ENCODE data around the gene CAP1.

CAP1 gene

GRCh38 chr1:40042341-40042740 lies 1.8 kb downstream of the CAP1 start:
- H4K8ac ChIP-seq (ENCODE audit: low read length) = no peak overlapping the region
- H3K36me3 ChIP-seq (ENCODE audit: control insufficient read depth in 1 of 2, insufficient read depth in 2 of 2, low read depth in 1 of 2, low read length in 2 of 2) = peaks cover 10 to 18% of the 10 kb centered on the region in 2 experiments
- H3K14ac ChIP-seq (ENCODE audit: low read length in 2 of 2) = no peak overlapping the region
- no peak overlapping the region for H4K91ac ChIP-seq (ENCODE audit: low read length)
- no peak overlapping the region for H2BK12ac ChIP-seq (ENCODE audit: low read length in 2 of 2)
- no peak overlapping the region for H2AFZ ChIP-seq (ENCODE audit: low read depth, low read length)
- H3K23ac ChIP-seq (ENCODE audit: low read length in 2 of 2) = peak overlapping the region in 1 of 2 experiments; percentile 14
- H3K9ac ChIP-seq (ENCODE audit: low read length) = peak overlapping the region; percentile 100
- no peak overlapping the region for H2AK5ac ChIP-seq (ENCODE audit: low read length, severe bottlenecking)
- H3K4me3 ChIP-seq (ENCODE audit: insufficient read depth in 1 of 2, low read depth in 1 of 2, low read length in 2 of 2) = peak overlapping the region in 1 of 2 experiments; percentile 99
- H3K9me3 ChIP-seq (ENCODE audit: control insufficient read depth, low read length) = no peaks in the 10 kb centered on the region
- WGBS = 65% methylated on average over 4 of the region's 4 CpGs
- no peak overlapping the region for H3K18ac ChIP-seq (ENCODE audit: low read depth in 1 of 2, low read length in 2 of 2)
- H2BK15ac ChIP-seq (ENCODE audit: low read depth, poor library complexity, severe bottlenecking) = no peak overlapping the region
- H3K27me3 ChIP-seq (ENCODE audit: control insufficient read depth in 1 of 2, insufficient read depth in 1 of 2, low read length in 2 of 2) = no peaks in the 10 kb centered on the region
- peak overlapping the region; percentile 54 for H3K27ac ChIP-seq (ENCODE audit: low read length, poor library complexity, severe bottlenecking)
- H2BK120ac ChIP-seq (ENCODE audit: low read depth, low read length) = no peak overlapping the region
- H3K4me1 ChIP-seq (ENCODE audit: control insufficient read depth, insufficient read depth, low read depth, low read length) = peaks cover 12% of the 10 kb centered on the region
- H3K4me2 ChIP-seq (ENCODE audit: low read length, poor library complexity, severe bottlenecking) = peak overlapping the region; percentile 93
- H2BK5ac ChIP-seq (ENCODE audit: low read depth, low read length, poor library complexity, severe bottlenecking) = no peak overlapping the region
- H3K79me1 ChIP-seq (replicated peaks; ENCODE audit: low read length, poor library complexity, severe bottlenecking) = no peaks in the 10 kb centered on the region
- no peak overlapping the region for H3K4ac ChIP-seq (ENCODE audit: low read depth in 1 of 2, low read length in 2 of 2)
- no peak for DNase-seq

GRCh38 chr1:40044110-40044509 lies 3.6 kb downstream of the CAP1 start:
- Histone ChIP-seq H3K23ac (ENCODE audit: low read length in 2 of 2) (no peak overlapping the region), H3K14ac (ENCODE audit: low read length in 2 of 2) (no peak overlapping the region), H3K79me1 (replicated peaks; ENCODE audit: low read length, poor library complexity, severe bottlenecking) (no peaks in the 10 kb centered on the region), H3K4me2 (ENCODE audit: low read length, poor library complexity, severe bottlenecking) (no peak overlapping the region), H2BK5ac (ENCODE audit: low read depth, low read length, poor library complexity, severe bottlenecking) (no peak overlapping the region), H2AFZ (ENCODE audit: low read depth, low read length) (no peak overlapping the region), H2BK120ac (ENCODE audit: low read depth, low read length) (no peak overlapping the region), H4K91ac (ENCODE audit: low read length) (no peak overlapping the region), H3K4me3 (ENCODE audit: insufficient read depth in 1 of 2, low read depth in 1 of 2, low read length in 2 of 2) (no peak overlapping the region), H2BK15ac (ENCODE audit: low read depth, poor library complexity, severe bottlenecking) (no peak overlapping the region), H3K18ac (ENCODE audit: low read depth in 1 of 2, low read length in 2 of 2) (no peak overlapping the region), H3K9me3 (ENCODE audit: control insufficient read depth, low read length) (no peaks in the 10 kb centered on the region), H3K27ac (ENCODE audit: low read length, poor library complexity, severe bottlenecking) (no peak overlapping the region), H4K8ac (ENCODE audit: low read length) (no peak overlapping the region), H3K4me1 (ENCODE audit: control insufficient read depth, insufficient read depth, low read depth, low read length) (peaks cover 12% of the 10 kb centered on the region), H3K9ac (ENCODE audit: low read length) (peak overlapping the region; percentile 55), H3K36me3 (ENCODE audit: control insufficient read depth in 1 of 2, insufficient read depth in 2 of 2, low read depth in 1 of 2, low read length in 2 of 2) (peaks cover 12 to 29% of the 10 kb centered on the region in 2 experiments), H2BK12ac (ENCODE audit: low read length in 2 of 2) (no peak overlapping the region), H2AK5ac (ENCODE audit: low read length, severe bottlenecking) (no peak overlapping the region), H3K27me3 (ENCODE audit: control insufficient read depth in 1 of 2, insufficient read depth in 1 of 2, low read length in 2 of 2) (no peaks in the 10 kb centered on the region), H3K4ac (ENCODE audit: low read depth in 1 of 2, low read length in 2 of 2) (no peak overlapping the region)
- DNase-seq = no peak
- WGBS = 100% methylated on average over 1 of the region's 3 CpGs

GRCh38 chr1:40045182-40045581 lies 4.7 kb downstream of the CAP1 start:
- H3K18ac ChIP-seq (ENCODE audit: low read depth in 1 of 2, low read length in 2 of 2) = no peak overlapping the region
- peaks cover 14% of the 10 kb centered on the region for H3K4me1 ChIP-seq (ENCODE audit: control insufficient read depth, insufficient read depth, low read depth, low read length)
- no peak overlapping the region for H2AK5ac ChIP-seq (ENCODE audit: low read length, severe bottlenecking)
- no peak overlapping the region for H2BK12ac ChIP-seq (ENCODE audit: low read length in 2 of 2)
- H3K14ac ChIP-seq (ENCODE audit: low read length in 2 of 2) = no peak overlapping the region
- no peak overlapping the region for H2BK120ac ChIP-seq (ENCODE audit: low read depth, low read length)
- no peak overlapping the region for H3K27ac ChIP-seq (ENCODE audit: low read length, poor library complexity, severe bottlenecking)
- 95% methylated on average over 3 of the region's 4 CpGs for WGBS
- H3K9me3 ChIP-seq (ENCODE audit: control insufficient read depth, low read length) = no peaks in the 10 kb centered on the region
- no peaks in the 10 kb centered on the region for H3K27me3 ChIP-seq (ENCODE audit: control insufficient read depth in 1 of 2, insufficient read depth in 1 of 2, low read length in 2 of 2)
- H3K36me3 ChIP-seq (ENCODE audit: control insufficient read depth in 1 of 2, insufficient read depth in 2 of 2, low read depth in 1 of 2, low read length in 2 of 2) = peaks cover 12 to 29% of the 10 kb centered on the region in 2 experiments
- H2AFZ ChIP-seq (ENCODE audit: low read depth, low read length) = no peak overlapping the region
- H3K79me1 ChIP-seq (replicated peaks; ENCODE audit: low read length, poor library complexity, severe bottlenecking) = no peaks in the 10 kb centered on the region
- no peak overlapping the region for H4K8ac ChIP-seq (ENCODE audit: low read length)
- no peak overlapping the region for H3K4me3 ChIP-seq (ENCODE audit: insufficient read depth in 1 of 2, low read depth in 1 of 2, low read length in 2 of 2)
- DNase-seq = no peak
- no peak overlapping the region for H4K91ac ChIP-seq (ENCODE audit: low read length)
- no peak overlapping the region for H2BK5ac ChIP-seq (ENCODE audit: low read depth, low read length, poor library complexity, severe bottlenecking)
- H3K23ac ChIP-seq (ENCODE audit: low read length in 2 of 2) = no peak overlapping the region
- H3K9ac ChIP-seq (ENCODE audit: low read length) = no peak overlapping the region
- no peak overlapping the region for H2BK15ac ChIP-seq (ENCODE audit: low read depth, poor library complexity, severe bottlenecking)
- H3K4me2 ChIP-seq (ENCODE audit: low read length, poor library complexity, severe bottlenecking) = no peak overlapping the region
- H3K4ac ChIP-seq (ENCODE audit: low read depth in 1 of 2, low read length in 2 of 2) = no peak overlapping the region

DNA sequence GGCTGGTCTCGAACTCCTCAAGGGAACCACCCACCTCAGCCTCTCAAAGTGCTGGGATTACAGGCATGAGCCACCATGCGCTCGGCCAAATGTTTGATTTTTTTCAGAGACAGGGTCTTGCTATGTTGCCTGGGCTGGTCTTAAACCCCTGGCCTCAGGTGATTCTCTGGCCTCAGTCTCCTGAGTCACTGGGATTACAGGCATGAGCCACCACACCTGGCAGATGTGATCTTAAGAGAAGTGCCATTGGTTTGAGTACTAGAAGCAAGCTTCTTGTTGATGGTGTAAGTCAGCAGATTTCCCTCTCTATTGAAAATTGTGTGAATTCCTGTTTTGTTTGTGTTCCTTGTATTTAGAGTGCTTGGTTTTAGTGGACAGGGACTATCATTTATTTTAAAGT lies 5.2 kb downstream of the CAP1 start:
- no peak overlapping the region for H3K4ac ChIP-seq (ENCODE audit: low read depth in 1 of 2, low read length in 2 of 2)
- H3K14ac ChIP-seq (ENCODE audit: low read length in 2 of 2) = no peak overlapping the region
- no peaks in the 10 kb centered on the region for H3K27me3 ChIP-seq (ENCODE audit: control insufficient read depth in 1 of 2, insufficient read depth in 1 of 2, low read length in 2 of 2)
- H3K9me3 ChIP-seq (ENCODE audit: control insufficient read depth, low read length) = no peaks in the 10 kb centered on the region
- H2BK15ac ChIP-seq (ENCODE audit: low read depth, poor library complexity, severe bottlenecking) = no peak overlapping the region
- peaks cover 12 to 32% of the 10 kb centered on the region in 2 experiments for H3K36me3 ChIP-seq (ENCODE audit: control insufficient read depth in 1 of 2, insufficient read depth in 2 of 2, low read depth in 1 of 2, low read length in 2 of 2)
- DNase-seq = no peak
- H3K4me2 ChIP-seq (ENCODE audit: low read length, poor library complexity, severe bottlenecking) = peak overlapping the region; percentile 16
- H2BK5ac ChIP-seq (ENCODE audit: low read depth, low read length, poor library complexity, severe bottlenecking) = no peak overlapping the region
- peak overlapping the region in 1 of 2 experiments; percentile 83 for H3K23ac ChIP-seq (ENCODE audit: low read length in 2 of 2)
- no peak overlapping the region for H3K4me3 ChIP-seq (ENCODE audit: insufficient read depth in 1 of 2, low read depth in 1 of 2, low read length in 2 of 2)
- no peak overlapping the region for H2BK120ac ChIP-seq (ENCODE audit: low read depth, low read length)
- H2BK12ac ChIP-seq (ENCODE audit: low read length in 2 of 2) = no peak overlapping the region
- H3K4me1 ChIP-seq (ENCODE audit: control insufficient read depth, insufficient read depth, low read depth, low read length) = peaks cover 14% of the 10 kb centered on the region
- no peak overlapping the region for H3K27ac ChIP-seq (ENCODE audit: low read length, poor library complexity, severe bottlenecking)
- no peak overlapping the region for H3K18ac ChIP-seq (ENCODE audit: low read depth in 1 of 2, low read length in 2 of 2)
- H2AK5ac ChIP-seq (ENCODE audit: low read length, severe bottlenecking) = no peak overlapping the region
- WGBS = 97% methylated on average over 3 of the region's 3 CpGs
- no peak overlapping the region for H4K91ac ChIP-seq (ENCODE audit: low read length)
- no peak overlapping the region for H3K9ac ChIP-seq (ENCODE audit: low read length)
- H4K8ac ChIP-seq (ENCODE audit: low read length) = peak overlapping the region; percentile 60
- no peaks in the 10 kb centered on the region for H3K79me1 ChIP-seq (replicated peaks; ENCODE audit: low read length, poor library complexity, severe bottlenecking)
- no peak overlapping the region for H2AFZ ChIP-seq (ENCODE audit: low read depth, low read length)
